Measurements from ENCODE around the gene PRR18. TPM values are rescaled to one million over a fixed set of nuclear protein-coding genes. Genes with fewer than 3 reads are reported as not detected.

The PRR18 gene
- total and polyA plus RNA-seq, 9 of the 15 experiments (the other 6 are each of a cell fraction or from before 2014, with no cell fraction given), result not detected

DNA sequence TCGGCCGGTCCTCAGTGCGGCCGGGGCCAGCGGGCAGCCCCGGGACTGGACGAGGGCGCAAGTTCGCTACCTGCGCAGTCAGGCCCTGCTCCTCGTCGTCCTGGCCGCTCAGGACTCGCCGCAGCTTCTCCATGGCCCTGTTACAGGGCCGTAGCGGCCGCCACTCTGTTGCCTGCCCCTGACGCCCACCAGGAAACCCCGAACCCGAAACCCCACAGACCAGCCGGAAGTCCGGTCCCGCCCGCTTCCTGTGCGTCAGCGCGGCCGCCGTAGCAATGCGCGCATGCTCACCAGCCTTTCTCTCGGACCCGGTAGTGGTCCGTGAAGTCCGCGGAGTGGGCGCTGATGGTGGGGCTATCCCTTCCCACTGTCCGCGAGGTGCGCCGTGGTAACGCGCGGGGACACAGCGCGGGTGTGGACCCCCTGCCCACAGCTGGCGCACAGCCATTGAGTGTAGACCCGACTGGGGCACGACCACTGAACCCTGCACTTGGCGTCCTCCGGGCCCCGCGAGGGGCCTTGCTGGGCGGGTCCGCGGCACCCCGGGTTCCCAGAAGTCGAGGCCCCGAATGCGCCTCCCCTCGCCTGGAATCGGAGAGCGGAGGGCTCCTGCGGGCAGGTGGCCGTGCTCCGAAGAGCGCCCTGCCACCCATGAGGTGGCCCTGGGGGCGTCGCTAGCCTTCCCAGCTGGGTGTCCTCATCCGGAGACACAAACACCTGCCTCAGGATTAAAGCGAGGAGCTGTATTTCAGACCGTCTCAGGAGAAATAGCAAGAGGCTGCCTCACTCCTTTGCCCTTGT lies 34.4 kb upstream of the PRR18 start, which contains the start of gene SFT2D1 (continued):
- TF ChIP-seq, protein P1, sequence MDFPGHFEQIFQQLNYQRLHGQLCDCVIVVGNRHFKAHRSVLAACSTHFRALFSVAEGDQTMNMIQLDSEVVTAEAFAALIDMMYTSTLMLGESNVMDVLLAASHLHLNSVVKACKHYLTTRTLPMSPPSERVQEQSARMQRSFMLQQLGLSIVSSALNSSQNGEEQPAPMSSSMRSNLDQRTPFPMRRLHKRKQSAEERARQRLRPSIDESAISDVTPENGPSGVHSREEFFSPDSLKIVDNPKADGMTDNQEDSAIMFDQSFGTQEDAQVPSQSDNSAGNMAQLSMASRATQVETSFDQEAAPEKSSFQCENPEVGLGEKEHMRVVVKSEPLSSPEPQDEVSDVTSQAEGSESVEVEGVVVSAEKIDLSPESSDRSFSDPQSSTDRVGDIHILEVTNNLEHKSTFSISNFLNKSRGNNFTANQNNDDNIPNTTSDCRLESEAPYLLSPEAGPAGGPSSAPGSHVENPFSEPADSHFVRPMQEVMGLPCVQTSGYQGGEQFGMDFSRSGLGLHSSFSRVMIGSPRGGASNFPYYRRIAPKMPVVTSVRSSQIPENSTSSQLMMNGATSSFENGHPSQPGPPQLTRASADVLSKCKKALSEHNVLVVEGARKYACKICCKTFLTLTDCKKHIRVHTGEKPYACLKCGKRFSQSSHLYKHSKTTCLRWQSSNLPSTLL (IDR thresholded peaks at IDR 0.05), result no peak
- TF ChIP-seq, protein P2, sequence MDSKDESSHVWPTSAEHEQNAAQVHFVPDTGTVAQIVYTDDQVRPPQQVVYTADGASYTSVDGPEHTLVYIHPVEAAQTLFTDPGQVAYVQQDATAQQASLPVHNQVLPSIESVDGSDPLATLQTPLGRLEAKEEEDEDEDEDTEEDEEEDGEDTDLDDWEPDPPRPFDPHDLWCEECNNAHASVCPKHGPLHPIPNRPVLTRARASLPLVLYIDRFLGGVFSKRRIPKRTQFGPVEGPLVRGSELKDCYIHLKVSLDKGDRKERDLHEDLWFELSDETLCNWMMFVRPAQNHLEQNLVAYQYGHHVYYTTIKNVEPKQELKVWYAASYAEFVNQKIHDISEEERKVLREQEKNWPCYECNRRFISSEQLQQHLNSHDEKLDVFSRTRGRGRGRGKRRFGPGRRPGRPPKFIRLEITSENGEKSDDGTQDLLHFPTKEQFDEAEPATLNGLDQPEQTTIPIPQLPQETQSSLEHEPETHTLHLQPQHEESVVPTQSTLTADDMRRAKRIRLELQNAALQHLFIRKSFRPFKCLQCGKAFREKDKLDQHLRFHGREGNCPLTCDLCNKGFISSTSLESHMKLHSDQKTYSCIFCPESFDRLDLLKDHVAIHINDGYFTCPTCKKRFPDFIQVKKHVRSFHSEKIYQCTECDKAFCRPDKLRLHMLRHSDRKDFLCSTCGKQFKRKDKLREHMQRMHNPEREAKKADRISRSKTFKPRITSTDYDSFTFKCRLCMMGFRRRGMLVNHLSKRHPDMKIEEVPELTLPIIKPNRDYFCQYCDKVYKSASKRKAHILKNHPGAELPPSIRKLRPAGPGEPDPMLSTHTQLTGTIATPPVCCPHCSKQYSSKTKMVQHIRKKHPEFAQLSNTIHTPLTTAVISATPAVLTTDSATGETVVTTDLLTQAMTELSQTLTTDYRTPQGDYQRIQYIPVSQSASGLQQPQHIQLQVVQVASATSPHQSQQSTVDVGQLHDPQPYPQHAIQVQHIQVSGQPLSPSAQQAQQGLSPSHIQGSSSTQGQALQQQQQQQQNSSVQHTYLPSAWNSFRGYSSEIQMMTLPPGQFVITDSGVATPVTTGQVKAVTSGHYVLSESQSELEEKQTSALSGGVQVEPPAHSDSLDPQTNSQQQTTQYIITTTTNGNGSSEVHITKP (IDR thresholded peaks at IDR 0.05; ENCODE audit: partially characterized antibody), result no peak
- TF ChIP-seq PTBP1 (IDR thresholded peaks at IDR 0.05; ENCODE audit: low read depth, low read length) (no peak), ZC3H11A (IDR thresholded peaks at IDR 0.05; ENCODE audit: low read depth, low read length) (no peak), PHF20 (IDR thresholded peaks at IDR 0.05; ENCODE audit: partially characterized antibody) (peak; percentile 90), CBFA2T3 (IDR thresholded peaks at IDR 0.05) (no peak), NR1H2 (CRISPR knock-in tag; IDR thresholded peaks at IDR 0.05) (peak; percentile 96), DPF2 (IDR thresholded peaks at IDR 0.05) (no peak), ZNF586 (CRISPR knock-in tag; conservative IDR thresholded peaks at IDR 0.05) (no peak), COPS2 (conservative IDR thresholded peaks at IDR 0.05) (no peak), NR2C2 (CRISPR knock-in tag; IDR thresholded peaks at IDR 0.05) (peak; percentile 80; the same call in 1 of the 2 replicates), NR2C2 (tag; IDR thresholded peaks at IDR 0.05) (peak; percentile 71; the same call in 1 of the 2 replicates), PHF8 (IDR thresholded peaks at IDR 0.05; ENCODE audit: borderline replicate concordance, low read length) (peak; percentile 98), SNRNP70 (optimal IDR thresholded peaks at IDR 0.05; ENCODE audit: low read depth, low read length) (no peak), ZNF408 (CRISPR knock-in tag; IDR thresholded peaks at IDR 0.05; ENCODE audit: low read depth) (no peak), TCF3 (CRISPR knock-in tag; IDR thresholded peaks at IDR 0.05) (no peak)
- TF ChIP-seq, protein P3, sequence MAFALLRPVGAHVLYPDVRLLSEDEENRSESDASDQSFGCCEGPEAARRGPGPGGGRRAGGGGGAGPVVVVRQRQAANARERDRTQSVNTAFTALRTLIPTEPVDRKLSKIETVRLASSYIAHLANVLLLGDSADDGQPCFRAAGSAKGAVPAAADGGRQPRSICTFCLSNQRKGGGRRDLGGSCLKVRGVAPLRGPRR (CRISPR knock-in tag; IDR thresholded peaks at IDR 0.05), result no peak
- TF ChIP-seq, protein P4, sequence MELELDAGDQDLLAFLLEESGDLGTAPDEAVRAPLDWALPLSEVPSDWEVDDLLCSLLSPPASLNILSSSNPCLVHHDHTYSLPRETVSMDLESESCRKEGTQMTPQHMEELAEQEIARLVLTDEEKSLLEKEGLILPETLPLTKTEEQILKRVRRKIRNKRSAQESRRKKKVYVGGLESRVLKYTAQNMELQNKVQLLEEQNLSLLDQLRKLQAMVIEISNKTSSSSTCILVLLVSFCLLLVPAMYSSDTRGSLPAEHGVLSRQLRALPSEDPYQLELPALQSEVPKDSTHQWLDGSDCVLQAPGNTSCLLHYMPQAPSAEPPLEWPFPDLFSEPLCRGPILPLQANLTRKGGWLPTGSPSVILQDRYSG (tag; conservative IDR thresholded peaks at IDR 0.05; ENCODE audit: low read depth), result no peak
- TF ChIP-seq, protein P5, sequence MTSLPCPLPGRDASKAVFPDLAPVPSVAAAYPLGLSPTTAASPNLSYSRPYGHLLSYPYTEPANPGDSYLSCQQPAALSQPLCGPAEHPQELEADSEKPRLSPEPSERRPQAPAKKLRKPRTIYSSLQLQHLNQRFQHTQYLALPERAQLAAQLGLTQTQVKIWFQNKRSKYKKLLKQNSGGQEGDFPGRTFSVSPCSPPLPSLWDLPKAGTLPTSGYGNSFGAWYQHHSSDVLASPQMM (CRISPR knock-in tag; IDR thresholded peaks at IDR 0.05), result no peak
- TF ChIP-seq, protein P6, sequence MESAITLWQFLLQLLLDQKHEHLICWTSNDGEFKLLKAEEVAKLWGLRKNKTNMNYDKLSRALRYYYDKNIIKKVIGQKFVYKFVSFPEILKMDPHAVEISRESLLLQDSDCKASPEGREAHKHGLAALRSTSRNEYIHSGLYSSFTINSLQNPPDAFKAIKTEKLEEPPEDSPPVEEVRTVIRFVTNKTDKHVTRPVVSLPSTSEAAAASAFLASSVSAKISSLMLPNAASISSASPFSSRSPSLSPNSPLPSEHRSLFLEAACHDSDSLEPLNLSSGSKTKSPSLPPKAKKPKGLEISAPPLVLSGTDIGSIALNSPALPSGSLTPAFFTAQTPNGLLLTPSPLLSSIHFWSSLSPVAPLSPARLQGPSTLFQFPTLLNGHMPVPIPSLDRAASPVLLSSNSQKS (CRISPR knock-in tag; IDR thresholded peaks at IDR 0.05), result no peak

Measured in K562 (cell line).